CD14-positive monocyte (primary cell): ENCODE measurements around the gene CTNNAL1. TPM values are rescaled to one million over a fixed set of nuclear protein-coding genes. Genes with fewer than 3 reads are reported as not detected.

Experiments
- DNase-seq, 3 donors: peaks; one replicate each; pipeline ENCODE4 v3.0.0-alpha.2; 2011 to 2022
- H2AFZ ChIP-seq: 2 replicates; pipeline ENCODE4 v1.6.0; 2012; ENCODE audit warnings: mild to moderate bottlenecking, low read depth, low read length, inconsistent platforms; ENCODE audit not compliant: insufficient read depth, poor library complexity, severe bottlenecking
- H3K27ac ChIP-seq, 2 donors: 1 replicate in 1 of 2; 2 replicates in 1 of 2; pipeline ENCODE4 v1.5.1; 2012 to 2013; ENCODE audit warnings: low read length in 2 of 2, control low read depth in 1 of 2, inconsistent platforms in 1 of 2, low read depth in 1 of 2, mild to moderate bottlenecking in 1 of 2
- H3K27me3 ChIP-seq, 2 donors: one replicate each; pipeline versions ENCODE4 v1.6.0 to v1.6.1; 2011 to 2013; ENCODE audit warnings: low read length in 2 of 2; ENCODE audit not compliant: control insufficient read depth in 2 of 2, insufficient read depth in 2 of 2
- H3K36me3 ChIP-seq, 2 donors: replicated peaks in 1 of 2; 1 replicate in 1 of 2; 2 replicates in 1 of 2; pipeline versions ENCODE4 v1.5.1 to v1.6.1; 2012 to 2013; ENCODE audit warnings: low read length in 2 of 2, control low read depth in 1 of 2, inconsistent platforms in 1 of 2, mild to moderate bottlenecking in 1 of 2; ENCODE audit not compliant: insufficient read depth in 2 of 2, control insufficient read depth in 1 of 2
- H3K4me1 ChIP-seq, 2 donors: 1 replicate in 1 of 2; 2 replicates in 1 of 2; pipeline versions ENCODE4 v1.5.1 to v1.6.1; 2012 to 2013; ENCODE audit warnings: low read length in 2 of 2, control low read depth in 1 of 2, inconsistent platforms in 1 of 2, mild to moderate bottlenecking in 1 of 2, moderate library complexity in 1 of 2; ENCODE audit not compliant: insufficient read depth in 2 of 2, control insufficient read depth in 1 of 2
- H3K4me2 ChIP-seq: replicated peaks from 2 replicates; pipeline ENCODE3; 2012; ENCODE audit warnings: low read length, moderate library complexity, mild to moderate bottlenecking; ENCODE audit not compliant: poor library complexity, severe bottlenecking; ENCODE audit errors: extremely low read depth
- H3K4me3 ChIP-seq, 3 experiments: fragments of 200-600 bp in 1 of 3; sonication (generic) in 1 of 3; replicated peaks in 1 of 3; 1 replicate in 2 of 3; 2 replicates in 1 of 3; pipeline ENCODE4 v1.5.1; 2011 to 2013; ENCODE audit warnings: low read length in 3 of 3, mild to moderate bottlenecking in 3 of 3, control low read depth in 2 of 3, low read depth in 2 of 3, inconsistent platforms in 1 of 3, moderate library complexity in 1 of 3
- H3K79me2 ChIP-seq: 2 replicates; pipeline ENCODE4 v1.6.0; 2012; ENCODE audit warnings: mild to moderate bottlenecking, control low read depth, inconsistent platforms, low read length, moderate library complexity; ENCODE audit not compliant: insufficient read depth
- H3K9ac ChIP-seq: 2 replicates; pipeline ENCODE4 v1.6.0; 2017; ENCODE audit warnings: low read length, mild to moderate bottlenecking; ENCODE audit not compliant: insufficient read depth, poor library complexity, severe bottlenecking
- H3K9me3 ChIP-seq, 2 donors: replicated peaks in 1 of 2; 1 replicate in 1 of 2; 2 replicates in 1 of 2; pipeline versions ENCODE4 v1.5.1 to v1.6.1; 2012 to 2013; ENCODE audit warnings: low read length in 2 of 2, control low read depth in 1 of 2; ENCODE audit not compliant: control insufficient read depth in 1 of 2, insufficient read depth in 1 of 2
- H4K20me1 ChIP-seq: 2 replicates; pipeline ENCODE4 v1.6.0; 2012; ENCODE audit warnings: mild to moderate bottlenecking, low read length, control low read depth, moderate library complexity; ENCODE audit not compliant: insufficient read depth
- H3K27ac Mint-ChIP-seq, 7 donors: one replicate each; pipeline ENCODE4 v1.8.0; 2020; ENCODE audit warnings: mild to moderate bottlenecking in 7 of 7, mixed read lengths in 7 of 7, moderate library complexity in 6 of 7, inconsistent platforms in 2 of 7
- H3K27me3 Mint-ChIP-seq, 3 donors: one replicate each; pipeline ENCODE4 v1.8.0; 2021 to 2022; ENCODE audit warnings: low read depth in 3 of 3, mild to moderate bottlenecking in 3 of 3, mixed read lengths in 3 of 3, moderate library complexity in 3 of 3, inconsistent platforms in 1 of 3
- H3K36me3 Mint-ChIP-seq, 2 donors: one replicate each; pipeline ENCODE4 v1.8.0; 2020; ENCODE audit warnings: mixed read lengths in 2 of 2, inconsistent platforms in 1 of 2, mild to moderate bottlenecking in 1 of 2
- H3K4me1 Mint-ChIP-seq: one replicate; pipeline ENCODE4 v1.8.0; 2020; ENCODE audit warnings: mild to moderate bottlenecking, mixed read lengths
- H3K4me3 Mint-ChIP-seq, 2 donors: one replicate each; pipeline ENCODE4 v1.8.0; 2020; ENCODE audit warnings: mild to moderate bottlenecking in 2 of 2, mixed read lengths in 2 of 2, moderate library complexity in 1 of 2
- H3K9me3 Mint-ChIP-seq, 7 donors: one replicate each; pipeline ENCODE4 v1.8.0; 2020 to 2022; ENCODE audit warnings: mixed read lengths in 7 of 7, mild to moderate bottlenecking in 6 of 7, moderate library complexity in 6 of 7, inconsistent platforms in 2 of 7
- CTCF ChIP-seq: fragments of 200-600 bp; IDR thresholded peaks from one replicate; pipeline ENCODE4 v1.8.0; 2022; ENCODE audit warnings: antibody characterized with exemption, mild to moderate bottlenecking
- WGBS: methylation state at CpG from one replicate; pipeline ENCODE4 v1.1.5; 2013; ENCODE audit warnings: missing lambda C conversion rate; ENCODE audit not compliant: insufficient coverage; 5-methylcytosine and 5-hydroxymethylcytosine counted together
- intact Hi-C, 2 donors: fragments of 100-400 bp; cut with micrococcal nuclease; formaldehyde crosslinking; loops; one replicate each; pipeline versions ENCODE4 v1.15.0 to v1.15.1; 2023
- polyA plus RNA-seq, 3 donors: library from polyadenylated mRNA; depleted of rRNA in 1 of 3; unstranded in 2 of 3; stranded (reverse) in 1 of 3; fragments of 300-500 nt in 2 of 3; fragments of >200 nt in 1 of 3; fragmentation: Illumina TruSeq in 2 of 3; gene quantifications; 1 replicate in 2 of 3; 2 replicates in 1 of 3; pipeline ENCODE4 v1.2.3, GENCODE V29; 2012 to 2021

Gene CTNNAL1
- polyA plus RNA-seq, 3 donors, result 0.10 to 0.39 (median 0.25) TPM

DNA sequence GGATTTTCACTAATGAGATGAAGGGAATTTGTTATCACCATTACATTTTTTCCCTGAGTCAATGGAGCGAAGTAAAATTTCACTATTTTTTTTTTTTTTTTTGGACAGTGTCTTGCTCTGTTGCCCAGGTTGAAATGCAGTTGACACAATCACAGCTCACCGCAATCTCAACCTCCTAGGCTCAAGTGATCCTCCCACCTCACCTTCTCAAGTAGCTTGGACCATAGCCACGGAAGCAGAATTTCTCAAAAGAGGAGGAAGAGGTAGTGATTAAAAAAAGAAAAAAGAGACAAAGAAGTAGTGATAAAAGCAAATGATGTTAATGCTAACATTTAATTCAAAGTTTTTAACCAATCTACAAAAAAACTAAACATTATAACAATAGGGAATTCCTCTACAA is 109.1 kb downstream of the CTNNAL1 start:
- Histone ChIP-seq H3K4me2 (no peak overlapping the region), H3K9ac (no peak overlapping the region), H3K4me1 (no peaks in the 10 kb centered on the region), H4K20me1 (no peaks in the 10 kb centered on the region), H2AFZ (no peak overlapping the region), H3K79me2 (no peaks in the 10 kb centered on the region), H3K4me3 (no peak overlapping the region), H3K27ac (peak overlapping the region in 1 of 2 donors; percentile 22), H3K27me3 (no peaks in the 10 kb centered on the region), H3K9me3 (no peaks in the 10 kb centered on the region), H3K36me3 (peaks cover 75 to 98% of the 10 kb centered on the region in 2 donors)
- Mint-ChIP-seq H3K9me3 (no peaks in the 10 kb centered on the region), H3K36me3 (peaks cover 84 to 85% of the 10 kb centered on the region in 2 donors), H3K4me3 (no peak overlapping the region), H3K27me3 (no peaks in the 10 kb centered on the region), H3K27ac (peak overlapping the region in 1 of 7 donors; percentile 36), H3K4me1 (peaks cover 11% of the 10 kb centered on the region)
- no CpG with 5 or more reads among the region's 3 CpGs for WGBS
- TF ChIP-seq CTCF, result no peak
- intact Hi-C loops, result no loop called here
- no peak for DNase-seq

GRCh38 chr9:108903420-108904103 is 109.7 kb downstream of the CTNNAL1 start:
- H3K27ac ChIP-seq, result peak overlapping the region in 1 of 2 donors; percentile 22

More at GRCh38 chr9:108903420-108904103, 109.7 kb downstream of the CTNNAL1 start:
- H3K4me1 Mint-ChIP-seq, result peaks cover 11% of the 10 kb centered on the region
- Histone ChIP-seq H3K4me1 (no peaks in the 10 kb centered on the region), H3K36me3 (peaks cover 76 to 98% of the 10 kb centered on the region in 2 donors), H3K9me3 (no peaks in the 10 kb centered on the region), H2AFZ (no peak overlapping the region), H3K4me2 (no peak overlapping the region), H3K27me3 (no peaks in the 10 kb centered on the region), H3K9ac (no peak overlapping the region), H3K79me2 (no peaks in the 10 kb centered on the region), H4K20me1 (no peaks in the 10 kb centered on the region), H3K4me3 (no peak overlapping the region)
- TF ChIP-seq CTCF, result no peak
- H3K27me3 Mint-ChIP-seq, result no peaks in the 10 kb centered on the region
- intact Hi-C loops, result no loop called here
- H3K4me3 Mint-ChIP-seq, result no peak overlapping the region
- H3K36me3 Mint-ChIP-seq, result peaks cover 84 to 85% of the 10 kb centered on the region in 2 donors
- H3K27ac Mint-ChIP-seq, result peak overlapping the region in 4 of 7 donors; percentile 1 to 73 (median 46)
- WGBS, result 0% methylated on average over 1 of the region's 2 CpGs
- H3K9me3 Mint-ChIP-seq, result no peaks in the 10 kb centered on the region
- DNase-seq, result no peak
